Neuronal stem cell (in vitro differentiated cells): ENCODE results near the gene LSR.
A peak's percentile ranks its signal among the peaks of the same experiment; 100 is the strongest.

Source experiments
- DNase-seq: peaks from one replicate; pipeline ENCODE4 v3.0.0-alpha.2; 2013; ENCODE audit warnings: low spot score
- H2AFZ ChIP-seq: one replicate; pipeline ENCODE4 v1.6.1; 2013; ENCODE audit warnings: mild to moderate bottlenecking, low read length, inconsistent platforms
- H2AK5ac ChIP-seq: 2 replicates; pipeline ENCODE4 v1.6.1; 2013; ENCODE audit warnings: low read depth, mild to moderate bottlenecking, inconsistent platforms, low read length, moderate library complexity, mixed read lengths
- H2BK120ac ChIP-seq: 2 replicates; pipeline ENCODE4 v1.6.1; 2013; ENCODE audit warnings: low read depth, mild to moderate bottlenecking, inconsistent platforms, low read length, moderate library complexity, mixed read lengths
- H2BK12ac ChIP-seq: one replicate; pipeline ENCODE4 v1.6.1; 2013; ENCODE audit warnings: low read length, inconsistent platforms
- H2BK15ac ChIP-seq: 2 replicates; pipeline ENCODE4 v1.6.1; 2013; ENCODE audit warnings: mild to moderate bottlenecking, low read length, inconsistent platforms, mixed read lengths
- H2BK5ac ChIP-seq: one replicate; pipeline ENCODE4 v1.6.1; 2013; ENCODE audit warnings: inconsistent platforms, mild to moderate bottlenecking, low read length, moderate library complexity
- H3K14ac ChIP-seq: one replicate; pipeline ENCODE4 v1.6.1; 2013; ENCODE audit warnings: low read length, inconsistent platforms
- H3K18ac ChIP-seq: 2 replicates; pipeline ENCODE4 v1.6.1; 2013; ENCODE audit warnings: low read length, inconsistent platforms
- H3K23ac ChIP-seq: 2 replicates; pipeline ENCODE4 v1.6.1; 2013; ENCODE audit warnings: low read depth, mild to moderate bottlenecking, mixed read lengths, low read length, inconsistent platforms; ENCODE audit not compliant: poor library complexity
- H3K27ac ChIP-seq: replicated peaks from 3 replicates; pipeline ENCODE4 v1.5.1; 2013; ENCODE audit warnings: low read length, inconsistent platforms
- H3K27me3 ChIP-seq, 3 experiments: 2 replicates each; pipeline ENCODE4 v1.6.1; 2013; ENCODE audit warnings: low read length in 3 of 3, mild to moderate bottlenecking in 2 of 3, inconsistent platforms in 1 of 3, low read depth in 1 of 3, mixed read lengths in 1 of 3, moderate library complexity in 1 of 3; ENCODE audit not compliant: control insufficient read depth in 3 of 3, insufficient read depth in 3 of 3
- H3K36me3 ChIP-seq, 2 donors: replicated peaks in 1 of 2; 2 replicates each; pipeline ENCODE4 v1.6.1; 2013; ENCODE audit warnings: low read length in 2 of 2; ENCODE audit not compliant: control insufficient read depth in 2 of 2, insufficient read depth in 2 of 2
- H3K4ac ChIP-seq: 2 replicates; pipeline ENCODE4 v1.6.1; 2013; ENCODE audit warnings: inconsistent platforms, mild to moderate bottlenecking, low read length, moderate library complexity
- H3K4me1 ChIP-seq, 2 donors: 1 replicate in 1 of 2; 2 replicates in 1 of 2; pipeline ENCODE4 v1.6.1; 2013; ENCODE audit warnings: low read length in 2 of 2, low read depth in 1 of 2; ENCODE audit not compliant: control insufficient read depth in 2 of 2, insufficient read depth in 1 of 2
- H3K4me2 ChIP-seq: one replicate; pipeline ENCODE4 v1.6.1; 2013; ENCODE audit warnings: mild to moderate bottlenecking, low read length, inconsistent platforms; ENCODE audit not compliant: insufficient read depth, poor library complexity, severe bottlenecking
- H3K4me3 ChIP-seq, 2 donors: 2 replicates each; pipeline ENCODE4 v1.5.1; 2013; ENCODE audit warnings: low read length in 2 of 2, mild to moderate bottlenecking in 2 of 2, inconsistent platforms in 1 of 2, moderate library complexity in 1 of 2
- H3K79me1 ChIP-seq: one replicate; pipeline ENCODE4 v1.6.1; 2013; ENCODE audit warnings: low read depth, mild to moderate bottlenecking, inconsistent platforms, low read length, moderate library complexity
- H3K9ac ChIP-seq: one replicate; pipeline ENCODE4 v1.6.1; 2013; ENCODE audit warnings: mild to moderate bottlenecking, low read depth, low read length, inconsistent platforms; ENCODE audit not compliant: poor library complexity
- H3K9me3 ChIP-seq, 2 donors: replicated peaks in 1 of 2; 2 replicates each; pipeline versions ENCODE3 to v1.6.1; 2013; ENCODE audit warnings: low read length in 2 of 2, mild to moderate bottlenecking in 2 of 2, inconsistent platforms in 1 of 2, low read depth in 1 of 2, mixed read lengths in 1 of 2, moderate library complexity in 1 of 2; ENCODE audit not compliant: control insufficient read depth in 2 of 2, insufficient read depth in 1 of 2
- H4K8ac ChIP-seq: one replicate; pipeline ENCODE4 v1.6.1; 2013; ENCODE audit warnings: low read depth, mild to moderate bottlenecking, inconsistent platforms, low read length, moderate library complexity
- H4K91ac ChIP-seq: one replicate; pipeline ENCODE4 v1.6.1; 2013; ENCODE audit warnings: low read length, low read depth, mild to moderate bottlenecking, inconsistent platforms; ENCODE audit not compliant: poor library complexity
- WGBS, 2 donors: extraction: QIAGEN DNeasy Blood & Tissue Kit; methylation state at CpG; one replicate each; pipeline ENCODE4 v1.1.7; 2013; ENCODE audit warnings: missing lambda C conversion rate in 2 of 2, mixed read lengths in 1 of 2; ENCODE audit not compliant: insufficient read length in 2 of 2, insufficient replicate concordance in 1 of 2; ENCODE audit errors: extremely low coverage in 2 of 2; 5-methylcytosine and 5-hydroxymethylcytosine counted together

LSR gene

GRCh38 chr19:35249848-35250711, 1.3 kb downstream of the LSR start:
- Histone ChIP-seq H3K79me1 (peaks cover 10% of the 10 kb centered on the region), H2AFZ (no peak overlapping the region), H3K4me1 (peaks cover 0 to 9% of the 10 kb centered on the region in 2 donors), H2BK5ac (no peak overlapping the region), H4K91ac (no peak overlapping the region), H2BK15ac (no peak overlapping the region), H3K4ac (no peak overlapping the region), H3K27ac (no peak overlapping the region), H3K36me3 (peaks cover 24 to 29% of the 10 kb centered on the region in 2 donors), H3K23ac (peak overlapping the region; percentile 82), H2BK12ac (no peak overlapping the region), H2AK5ac (peak overlapping the region; percentile 59), H3K9ac (peak overlapping the region; percentile 51), H3K27me3 (peaks cover 0 to 33% (median 0%) of the 10 kb centered on the region in 3 experiments), H3K9me3 (peaks cover 0 to 7% of the 10 kb centered on the region in 2 donors), H3K18ac (peak overlapping the region; percentile 25), H3K4me2 (peak overlapping the region; percentile 72), H3K4me3 (peak overlapping the region; percentile 93 to 96), H2BK120ac (no peak overlapping the region), H4K8ac (no peak overlapping the region), H3K14ac (no peak overlapping the region)
- no peak for DNase-seq
- WGBS, 2 donors, result no CpG with 5 or more reads among the region's 34 CpGs

DNA sequence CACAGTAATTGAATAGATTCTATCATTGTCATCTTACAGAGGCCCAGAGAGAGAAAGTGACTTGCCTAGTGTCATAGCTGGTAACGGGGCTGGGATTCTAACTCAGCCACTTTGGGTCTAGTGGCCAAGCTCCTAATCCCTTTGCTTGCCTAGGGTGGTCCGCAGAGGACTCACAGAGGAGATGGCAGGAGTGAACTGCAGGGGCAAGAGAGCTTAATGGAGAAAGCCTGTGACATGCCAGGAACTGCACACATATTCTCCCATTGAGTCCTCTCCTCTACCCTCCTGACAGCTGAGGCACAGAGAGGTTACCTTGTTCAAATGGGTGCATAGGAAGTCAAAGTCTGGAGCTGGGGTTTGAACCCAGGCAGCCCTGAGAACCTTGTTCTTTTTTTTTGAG, 2.7 kb downstream of the LSR start:
- no peak overlapping the region for H2AFZ ChIP-seq

GRCh38 chr19:35253316-35254286, 4.8 kb downstream of the LSR start:
- Histone ChIP-seq H3K9ac (no peak overlapping the region), H3K4me1 (peaks cover 8 to 9% of the 10 kb centered on the region in 2 donors), H3K9me3 (no peaks in the 10 kb centered on the region), H3K4ac (no peak overlapping the region), H3K27ac (no peak overlapping the region), H3K79me1 (peaks cover 16% of the 10 kb centered on the region), H2BK5ac (no peak overlapping the region), H2BK120ac (no peak overlapping the region), H2AFZ (no peak overlapping the region), H3K14ac (no peak overlapping the region), H3K36me3 (peaks cover 31 to 32% of the 10 kb centered on the region in 2 donors), H2BK12ac (no peak overlapping the region), H4K8ac (no peak overlapping the region), H3K4me2 (no peak overlapping the region), H3K23ac (no peak overlapping the region), H3K27me3 (peaks cover 0 to 14% (median 0%) of the 10 kb centered on the region in 3 experiments), H2BK15ac (no peak overlapping the region), H3K18ac (no peak overlapping the region), H3K4me3 (no peak overlapping the region), H2AK5ac (no peak overlapping the region), H4K91ac (no peak overlapping the region)
- no peak for DNase-seq
- no CpG with 5 or more reads among the region's 9 CpGs for WGBS, 2 donors

More for the DNA sequence above, 2.7 kb downstream of the LSR start:
- Histone ChIP-seq H3K4me2 (no peak overlapping the region), H3K23ac (no peak overlapping the region), H2BK15ac (no peak overlapping the region), H3K27ac (no peak overlapping the region), H3K36me3 (peaks cover 30 to 32% of the 10 kb centered on the region in 2 donors), H2BK12ac (no peak overlapping the region), H3K4me3 (no peak overlapping the region), H3K9ac (no peak overlapping the region), H2AK5ac (no peak overlapping the region), H4K91ac (no peak overlapping the region), H2BK120ac (no peak overlapping the region), H3K79me1 (peaks cover 10% of the 10 kb centered on the region), H3K18ac (no peak overlapping the region), H3K9me3 (peaks cover 0 to 7% of the 10 kb centered on the region in 2 donors), H3K4me1 (peaks cover 0 to 9% of the 10 kb centered on the region in 2 donors), H4K8ac (no peak overlapping the region), H3K27me3 (peaks cover 0 to 32% (median 0%) of the 10 kb centered on the region in 3 experiments), H3K14ac (no peak overlapping the region), H2BK5ac (no peak overlapping the region), H3K4ac (no peak overlapping the region)
- WGBS, 2 donors, result no CpG with 5 or more reads among the region's 2 CpGs
- DNase-seq, result no peak
